ENCODE data around the gene ENC1.

Gene ENC1

DNA sequence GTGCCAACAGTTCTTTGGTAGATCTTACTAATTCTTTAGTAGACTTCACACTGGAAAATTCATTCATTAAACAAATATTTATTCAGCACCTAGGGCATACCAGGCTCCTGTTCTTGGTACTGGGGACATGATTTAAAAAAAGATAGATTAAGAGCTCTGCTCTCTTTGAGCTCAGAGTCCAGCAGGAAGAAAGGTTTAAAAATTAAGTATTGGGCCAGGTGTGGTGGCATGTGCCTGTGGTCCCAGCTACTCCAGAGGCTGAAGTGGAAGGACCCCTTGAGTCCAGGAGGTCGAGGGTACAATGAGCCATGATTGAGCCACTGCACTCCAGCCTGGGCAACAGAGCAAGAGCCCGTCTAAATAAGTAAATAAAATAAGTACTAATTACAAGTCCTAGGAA is 41.4 kb downstream of the ENC1 start:
- DNase-seq: no peak

- no peak for DNase-seq
Observed at GRCh38 chr5:74598731-74599130, 41.8 kb downstream of the ENC1 start.

- no peak for DNase-seq
Observed at GRCh38 chr5:74596927-74597326, 43.6 kb downstream of the ENC1 start.

- no peak for DNase-seq
Observed at GRCh38 chr5:74595143-74595925, 45.2 kb downstream of the ENC1 start.

- DNase-seq: no peak
Observed at GRCh38 chr5:74594137-74595040, 46.1 kb downstream of the ENC1 start.

GRCh38 chr5:74589204-74590056 is 51.1 kb downstream of the ENC1 start:
- no peak for DNase-seq

- no peak for DNase-seq
Observed at GRCh38 chr5:74588415-74588814, 52.1 kb downstream of the ENC1 start.

GRCh38 chr5:74587890-74588289 is 52.6 kb downstream of the ENC1 start:
- DNase-seq: no peak

DNA sequence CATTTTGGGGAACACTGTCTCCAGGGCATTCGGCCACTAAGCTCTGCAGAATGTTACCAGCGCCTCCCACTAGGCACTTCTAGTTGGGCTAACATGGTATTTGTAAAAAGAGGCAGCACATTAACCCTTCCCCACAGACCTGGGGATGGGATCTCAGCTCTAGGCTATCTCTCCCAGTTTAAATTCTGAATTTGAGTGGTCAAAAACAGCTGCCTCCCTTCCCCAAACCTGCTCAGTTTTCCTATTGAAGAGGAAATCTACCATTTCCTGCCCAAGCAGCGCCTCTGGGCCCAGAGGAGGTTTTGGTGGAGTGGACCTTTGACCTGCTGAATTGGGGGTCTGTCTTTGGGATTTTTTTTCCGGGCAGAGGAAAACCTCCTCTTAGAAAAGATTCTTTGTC is 53.2 kb downstream of the ENC1 start:
- DNase-seq: no peak

GRCh38 chr5:74586856-74587255 is 53.7 kb downstream of the ENC1 start:
- no peak for DNase-seq

GRCh38 chr5:74582853-74583252 is 57.7 kb downstream of the ENC1 start:
- DNase-seq: no peak

DNA sequence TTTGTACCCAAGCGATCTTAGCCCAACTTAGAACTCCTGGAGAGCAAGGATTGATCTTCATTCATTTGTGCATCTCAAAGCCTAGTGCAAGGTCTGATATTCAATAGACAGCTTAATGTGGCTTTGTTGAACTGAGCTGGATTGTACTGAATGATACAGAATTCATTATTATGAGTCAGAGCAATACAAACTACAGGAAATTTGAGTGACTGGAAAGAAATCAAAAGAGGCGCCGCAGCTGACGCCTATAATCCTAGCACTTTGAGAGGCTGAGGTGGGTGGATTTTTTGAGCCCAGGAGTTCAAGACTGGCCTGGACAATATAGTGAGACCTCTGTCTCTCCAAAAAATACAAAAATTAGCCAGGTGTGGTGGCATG is 58.6 kb downstream of the ENC1 start:
- DNase-seq: no peak

DNA sequence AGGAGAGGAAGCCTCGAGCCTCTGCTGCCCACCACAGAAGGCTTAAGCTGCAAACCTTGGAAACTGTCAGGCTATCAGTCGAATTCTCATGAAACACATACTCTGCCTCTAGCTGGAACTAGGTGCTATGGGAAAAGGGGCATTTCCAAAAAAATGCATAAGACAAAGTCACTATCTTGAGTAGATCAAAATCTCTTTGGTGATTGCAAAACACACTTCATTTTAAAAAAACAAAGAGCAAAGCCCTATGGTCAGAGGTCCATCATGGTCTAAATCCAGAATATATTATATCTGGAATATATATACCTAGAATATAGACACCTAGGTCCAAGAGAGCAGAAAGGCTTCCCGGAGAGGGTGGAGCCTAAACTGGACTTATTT is 59.8 kb downstream of the ENC1 start:
- no peak for DNase-seq

GRCh38 chr5:74579215-74579614 is 61.3 kb downstream of the ENC1 start:
- peak; percentile 76 for DNase-seq

DNA sequence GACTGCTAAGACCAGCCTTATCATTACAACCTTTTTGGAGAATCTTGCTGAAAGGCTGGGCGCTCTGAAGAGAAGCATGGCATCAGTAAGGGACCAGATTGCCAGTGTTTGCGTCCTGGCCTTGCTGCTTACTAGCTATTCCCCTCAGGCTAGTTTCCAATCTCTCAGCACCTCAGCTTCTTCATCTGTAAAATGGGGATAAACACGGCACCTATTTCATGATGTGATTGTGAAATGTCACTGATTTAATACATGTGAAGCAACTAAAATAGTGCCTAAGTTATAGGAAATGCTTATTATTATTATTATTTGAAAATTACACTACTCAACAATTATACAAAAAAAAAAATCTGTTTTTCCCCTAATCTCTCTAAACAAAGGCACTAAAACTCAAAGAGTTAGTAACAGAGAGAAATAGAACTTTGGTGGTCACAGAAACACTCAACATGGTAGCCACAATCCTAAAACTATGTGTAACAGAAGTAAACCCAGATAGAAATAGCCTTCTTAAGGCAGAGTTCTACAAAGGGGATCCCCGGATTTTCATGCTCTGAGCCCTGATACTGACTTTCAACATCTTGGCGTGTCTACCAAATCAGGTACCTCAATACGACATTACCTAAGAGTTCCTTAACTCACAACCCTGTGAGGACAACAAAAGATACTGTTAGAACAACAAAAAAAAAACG is 62.0 kb downstream of the ENC1 start:
- no peak for DNase-seq

Measured in stimulated activated CD8-positive, alpha-beta memory T cell treated with anti-CD3 and anti-CD28 coated beads, Interleukin-4, amount 100 ng/mL, for 48 hours (primary cell).